Measurements from ENCODE around the gene TIMM13.
"Not testable (repeated sequence)": the region's sequence is repeated elsewhere in the genome, so short reads cannot be mapped to it uniquely, and the experiment has no call there.

The TIMM13 gene

DNA sequence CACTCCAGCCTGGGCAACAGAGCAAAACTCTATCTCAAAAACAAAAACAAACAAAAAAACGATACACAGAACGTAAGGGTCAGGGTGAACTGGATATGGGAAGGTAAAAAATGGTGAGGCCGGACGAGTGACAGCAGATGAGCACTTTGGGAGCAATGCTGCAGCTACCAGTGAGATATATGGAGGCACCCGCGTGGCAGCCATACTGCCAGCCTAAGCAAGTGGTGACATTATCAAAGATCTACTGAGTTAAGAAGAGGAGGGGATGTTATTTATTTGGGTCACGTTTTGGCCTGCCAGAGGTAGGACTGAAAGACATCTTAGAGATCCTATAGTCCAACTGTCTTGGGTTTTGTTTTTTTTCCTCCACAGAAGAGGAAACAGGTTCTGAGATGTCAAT lies 14.2 kb downstream of the TIMM13 start:
- DNase-seq: no peak

DNA sequence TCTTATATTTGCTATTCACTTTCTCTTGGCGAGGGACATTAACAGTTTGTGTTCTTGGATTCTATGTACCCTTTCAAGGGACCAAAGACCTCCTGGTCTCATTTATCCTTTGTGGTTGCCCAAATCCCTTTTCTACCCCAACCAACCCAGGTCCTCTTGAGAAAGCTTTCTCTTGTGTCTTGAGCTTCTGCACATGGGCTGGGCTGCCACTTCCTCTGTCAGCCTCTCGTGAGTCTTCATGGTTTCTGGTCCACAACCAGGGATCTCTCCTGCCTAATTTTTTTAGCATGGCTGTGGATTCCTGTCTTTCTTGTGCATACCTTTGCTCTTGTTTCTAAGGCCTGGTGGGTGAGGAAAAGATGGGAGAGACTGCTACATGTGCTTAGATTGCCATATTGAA lies 14.9 kb downstream of the TIMM13 start:
- no peak for DNase-seq

DNA sequence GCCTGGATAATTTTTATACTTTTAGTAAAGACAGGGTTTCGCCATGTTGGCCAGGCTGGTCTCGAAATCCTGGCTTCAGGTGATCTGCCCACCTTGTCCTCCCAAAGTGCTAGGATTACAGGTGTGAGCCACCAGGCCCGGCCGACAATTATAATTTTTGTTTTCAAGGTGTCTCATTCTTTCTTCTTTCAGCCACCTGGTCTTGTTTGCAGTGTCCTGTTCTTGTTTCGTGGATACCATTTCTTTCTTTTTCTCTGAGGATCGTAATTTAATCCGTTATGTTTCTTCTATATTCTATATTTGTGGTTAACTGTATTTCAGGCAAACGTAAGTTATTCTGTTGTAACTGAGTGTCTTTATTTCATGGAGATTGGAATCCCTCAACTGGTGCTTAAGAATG lies 15.7 kb downstream of the TIMM13 start:
- no peak for DNase-seq

DNA sequence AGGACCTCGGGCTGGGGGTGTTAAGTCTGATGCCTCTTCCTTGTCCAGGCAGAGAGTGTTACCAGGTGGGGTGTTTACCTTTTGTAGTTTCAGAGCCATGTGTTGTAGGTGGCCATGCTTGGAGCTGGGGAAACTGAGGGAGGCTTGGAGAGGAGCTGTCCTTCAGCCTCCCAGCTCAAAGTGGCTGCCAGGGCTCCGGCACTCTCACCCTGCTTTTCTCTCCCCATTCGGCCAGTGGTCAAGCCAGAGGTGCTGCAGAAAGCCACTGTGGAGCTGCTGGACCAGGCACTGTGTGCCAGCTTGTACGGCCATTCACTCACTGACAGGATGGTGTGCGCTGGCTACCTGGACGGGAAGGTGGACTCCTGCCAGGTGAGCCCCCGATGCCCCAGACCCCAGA lies 17.4 kb downstream of the TIMM13 start:
- no peak for DNase-seq

DNA sequence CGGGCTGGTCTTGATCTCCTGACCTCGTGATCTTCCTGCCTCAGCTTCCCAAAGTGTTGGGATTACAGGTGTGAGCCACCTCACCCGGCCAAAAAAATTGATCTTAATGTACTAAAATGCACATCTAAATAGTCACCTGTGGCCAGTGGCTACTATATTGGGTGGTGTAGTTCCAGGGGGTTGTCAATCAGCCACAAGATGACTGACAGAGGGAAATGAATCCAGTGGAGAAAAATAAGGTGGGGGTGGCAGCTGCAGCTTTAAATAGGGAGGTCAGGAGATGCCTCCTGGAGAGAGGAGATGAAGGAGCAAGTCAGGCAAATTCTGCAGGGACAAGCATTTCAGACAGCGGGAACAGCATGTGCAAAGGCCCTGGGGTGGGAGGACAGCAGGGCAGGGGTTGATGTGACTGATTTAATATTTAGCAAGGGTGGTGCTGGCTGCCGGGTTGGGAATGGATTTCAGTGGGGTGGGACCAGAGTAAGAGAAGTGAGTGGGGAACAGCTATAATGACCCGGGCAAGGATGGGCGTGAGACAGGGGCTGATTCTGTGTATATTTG lies 18.0 kb downstream of the TIMM13 start:
- no peak for DNase-seq

DNA sequence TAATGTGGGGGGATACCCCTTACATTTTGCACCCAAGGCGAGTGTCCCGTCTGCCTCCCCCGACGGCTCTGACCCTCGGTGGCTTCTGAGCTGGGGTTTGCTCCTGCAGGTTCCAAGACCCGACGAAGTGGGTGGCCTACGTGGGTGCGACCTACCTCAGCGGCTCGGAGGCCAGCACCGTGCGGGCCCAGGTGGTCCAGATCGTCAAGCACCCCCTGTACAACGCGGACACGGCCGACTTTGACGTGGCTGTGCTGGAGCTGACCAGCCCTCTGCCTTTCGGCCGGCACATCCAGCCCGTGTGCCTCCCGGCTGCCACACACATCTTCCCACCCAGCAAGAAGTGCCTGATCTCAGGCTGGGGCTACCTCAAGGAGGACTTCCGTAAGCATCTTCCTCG lies 19.1 kb downstream of the TIMM13 start:
- no peak for DNase-seq

DNA sequence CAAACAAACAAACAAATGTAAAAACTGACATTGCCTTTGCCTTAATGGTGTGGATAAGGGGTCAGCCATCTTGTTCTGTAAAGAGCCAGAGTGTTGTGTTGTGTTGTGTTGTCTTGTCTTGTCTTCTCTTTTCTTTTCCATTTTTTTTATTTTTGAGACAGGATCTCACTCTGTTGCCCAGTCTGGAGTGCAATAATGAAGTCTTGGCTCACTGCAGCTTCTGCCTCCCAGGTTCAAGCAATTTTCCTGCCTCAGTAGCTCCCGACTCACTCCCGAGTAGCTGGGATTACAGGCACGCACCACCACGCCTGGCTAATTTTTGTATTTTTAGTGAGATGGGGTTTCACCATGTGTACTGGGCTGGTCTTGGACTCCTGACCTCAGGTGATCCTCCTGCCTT lies 27.8 kb downstream of the TIMM13 start:
- DNase-seq: no peak

DNA sequence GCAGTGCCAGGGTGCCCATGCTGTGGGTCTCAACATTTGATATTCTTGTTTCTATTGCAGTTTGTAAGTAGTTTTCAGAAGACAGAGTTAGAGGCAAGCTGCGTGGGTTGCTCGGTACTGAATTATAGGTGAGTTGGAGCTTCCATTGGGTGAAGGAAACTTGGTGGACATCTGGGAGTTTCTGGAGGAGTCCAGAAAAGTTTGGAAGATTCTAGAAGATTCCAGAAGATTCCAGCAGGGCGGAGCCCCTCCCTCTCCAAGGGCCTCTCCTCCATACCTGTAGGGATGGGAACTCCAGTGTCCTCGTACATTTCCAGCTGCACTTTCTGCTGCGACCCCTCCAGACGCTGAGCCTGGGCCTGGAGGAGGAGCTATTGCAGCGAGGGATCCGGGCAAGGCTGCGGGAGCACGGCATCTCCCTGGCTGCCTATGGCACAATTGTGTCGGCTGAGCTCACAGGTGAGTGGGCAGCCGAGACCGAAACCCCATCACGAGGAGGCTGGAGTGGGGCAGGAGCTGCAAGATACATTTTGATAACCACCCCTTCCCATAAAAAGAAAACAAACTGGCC lies 28.6 kb downstream of the TIMM13 start:
- DNase-seq: no peak

DNA sequence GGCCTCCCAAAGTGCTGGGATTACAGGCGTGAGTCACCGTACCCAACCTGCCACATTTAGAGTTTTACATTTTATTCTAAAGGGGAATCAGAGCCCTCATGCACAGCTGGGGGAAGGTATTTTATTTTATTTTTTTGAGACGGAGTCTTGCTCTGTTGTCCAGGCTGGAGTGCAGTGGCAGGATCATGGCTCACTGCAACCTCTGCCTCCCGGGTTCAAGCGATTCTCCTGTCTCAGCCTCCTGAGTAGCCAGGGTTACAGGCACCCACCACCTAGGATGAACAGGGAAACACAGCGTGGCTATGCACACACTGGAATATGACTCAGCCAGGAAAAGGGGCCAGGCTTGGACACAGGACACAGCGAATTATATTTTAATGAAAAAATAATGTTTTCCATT lies 30.2 kb downstream of the TIMM13 start:
- not testable (repeated sequence) for DNase-seq

DNA sequence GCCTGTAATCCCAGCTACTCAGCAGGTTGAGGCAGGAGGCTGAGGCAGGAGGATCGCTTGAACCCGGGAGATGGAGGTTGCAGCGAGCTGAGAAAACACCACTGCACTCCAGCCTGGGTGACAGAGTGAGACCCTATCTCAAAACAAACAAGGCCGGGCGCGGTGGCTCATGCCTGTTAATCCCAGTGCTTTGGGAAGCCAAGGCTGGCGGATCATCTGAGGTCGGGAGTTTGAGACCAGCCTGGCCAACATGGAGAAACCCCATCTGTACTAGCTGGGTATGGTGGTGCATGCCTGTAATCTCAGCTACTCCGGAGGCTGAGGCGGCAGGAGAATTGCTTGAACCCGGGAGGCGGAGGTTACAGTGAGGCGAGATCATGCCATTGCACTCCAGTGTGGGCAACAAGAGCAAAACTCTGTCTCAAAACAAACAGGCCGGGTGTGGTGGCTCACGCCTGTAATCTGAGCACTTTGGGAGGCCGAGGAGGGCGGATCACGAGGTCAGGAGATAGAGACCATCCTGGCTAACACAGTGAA lies 32.0 kb downstream of the TIMM13 start:
- not testable (repeated sequence) for DNase-seq

DNA sequence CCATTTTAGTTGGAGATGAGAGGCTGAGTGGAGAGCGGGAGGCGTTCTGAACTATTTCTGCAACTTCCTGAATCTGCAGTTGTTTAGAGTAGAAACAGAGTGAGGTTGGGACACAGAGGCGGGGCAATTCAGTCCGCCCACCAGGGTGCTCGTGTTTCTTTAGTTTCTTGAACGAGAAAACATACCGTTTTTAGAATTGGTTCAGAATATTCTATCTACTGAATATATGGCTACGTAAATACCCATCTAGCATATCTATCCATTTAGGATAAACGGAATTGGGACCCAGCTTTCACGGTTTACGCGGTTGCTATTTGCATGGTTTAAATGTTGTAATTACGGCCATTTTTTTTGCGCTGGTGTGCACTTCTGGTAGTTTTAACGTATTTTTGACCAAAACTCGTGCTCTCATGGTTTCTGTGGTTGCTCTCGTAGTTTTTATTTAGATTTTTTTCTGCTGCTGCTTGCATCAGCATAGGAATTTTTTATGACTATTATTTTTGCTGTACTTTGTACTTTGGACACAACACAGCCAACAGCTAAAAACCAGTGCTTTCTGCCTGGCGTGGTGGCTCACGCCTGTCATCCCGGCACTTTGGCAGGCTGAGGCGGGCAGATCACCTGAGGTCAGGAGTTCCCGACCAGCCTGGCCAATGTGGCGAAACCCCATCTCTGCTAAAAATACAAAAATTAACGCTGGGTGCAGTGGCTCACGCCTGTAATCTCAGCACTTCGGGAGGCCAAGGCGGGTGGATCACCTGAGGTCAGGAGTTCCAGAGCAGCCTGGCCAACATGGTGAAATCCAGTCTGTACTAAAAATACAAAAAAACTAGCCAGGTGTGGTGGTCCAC lies 32.7 kb downstream of the TIMM13 start:
- no peak for DNase-seq

DNA sequence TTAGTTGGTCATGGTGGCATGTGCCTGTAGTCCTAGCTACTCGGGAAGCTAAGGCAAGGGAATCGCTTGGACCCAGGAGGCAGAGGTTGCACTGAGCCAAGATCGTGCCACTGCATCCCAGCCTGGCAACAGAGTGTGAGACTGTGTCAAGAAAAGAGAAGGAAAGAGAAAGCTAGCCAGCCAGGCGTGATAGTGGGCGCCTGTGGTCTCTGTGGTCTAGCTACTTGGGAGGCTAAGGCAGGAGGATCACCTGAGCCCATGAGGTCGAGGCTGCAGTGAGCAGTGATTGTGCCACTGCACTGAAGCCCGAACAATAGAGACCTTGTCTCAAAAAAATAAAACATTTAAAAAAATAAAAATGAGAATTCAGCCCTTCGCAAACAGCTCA lies 33.3 kb downstream of the TIMM13 start:
- DNase-seq: no peak

DNA sequence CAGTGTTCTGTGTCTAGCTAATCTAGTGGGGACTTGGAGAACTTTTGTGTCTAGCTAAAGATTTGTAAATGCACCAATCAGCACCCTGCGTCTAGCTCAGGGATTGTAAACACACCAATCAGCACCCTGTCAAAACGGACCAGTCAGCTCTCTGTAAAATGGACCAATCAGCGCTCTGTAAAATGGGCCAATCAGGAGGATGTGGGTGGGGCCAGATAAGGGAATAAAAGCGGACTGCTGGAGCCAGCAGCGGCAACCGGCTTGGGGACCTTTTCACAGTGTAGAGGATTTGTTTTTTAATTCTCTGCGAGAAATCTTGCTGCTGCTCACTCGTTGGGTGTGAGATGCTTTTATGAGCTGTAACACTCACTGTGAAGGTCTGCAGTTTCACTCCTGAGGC lies 34.5 kb downstream of the TIMM13 start:
- not testable (repeated sequence) for DNase-seq

DNA sequence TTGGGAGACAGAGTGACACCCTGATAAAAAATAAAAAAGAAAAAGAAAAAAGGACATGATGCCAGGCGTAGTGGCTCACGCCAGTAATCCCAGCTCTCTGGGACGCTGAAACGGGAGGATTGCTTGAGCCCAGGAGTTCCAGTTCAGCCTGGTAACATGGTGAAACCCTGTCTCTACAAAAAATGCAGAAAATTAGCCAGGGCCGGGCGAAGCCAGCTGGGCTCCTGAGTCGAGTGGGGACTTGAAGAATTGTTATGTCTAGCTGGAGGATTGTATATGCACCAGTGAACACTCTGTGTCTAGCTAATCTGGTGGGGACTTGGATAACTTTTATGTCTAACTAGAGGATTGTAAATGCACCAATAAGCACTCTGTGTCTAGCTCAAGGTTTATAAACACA lies 35.0 kb downstream of the TIMM13 start:
- no peak for DNase-seq

DNA sequence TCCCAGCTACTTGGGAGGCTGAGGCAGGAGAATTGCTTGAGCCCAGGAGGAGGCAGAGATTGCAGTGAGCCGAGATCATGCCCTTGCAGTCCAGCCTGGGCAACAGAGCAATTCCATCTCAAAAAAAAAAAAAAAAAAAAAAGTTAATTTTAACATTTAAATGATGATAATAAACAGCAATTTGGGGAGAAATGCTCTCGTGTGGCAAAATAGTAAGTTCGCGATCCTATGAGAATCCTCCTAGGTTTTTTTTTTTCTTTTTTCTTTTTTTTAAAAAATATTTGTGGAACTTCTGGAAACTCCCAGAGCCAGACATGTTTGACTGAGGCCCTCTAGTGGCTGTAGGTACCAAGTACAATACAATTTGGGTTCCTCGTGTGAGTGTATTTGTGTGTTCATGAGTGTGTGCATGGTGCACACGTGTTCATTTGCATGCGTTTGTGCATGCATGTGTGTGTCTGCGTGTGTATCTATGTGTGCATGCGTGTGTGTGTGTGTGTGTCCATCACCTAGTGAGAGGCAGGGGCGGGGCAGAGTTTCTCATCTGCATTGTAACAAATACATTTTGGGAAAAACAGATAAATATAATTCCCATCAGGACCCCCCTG lies 36.2 kb downstream of the TIMM13 start:
- DNase-seq: peak; percentile 69 to 72

DNA sequence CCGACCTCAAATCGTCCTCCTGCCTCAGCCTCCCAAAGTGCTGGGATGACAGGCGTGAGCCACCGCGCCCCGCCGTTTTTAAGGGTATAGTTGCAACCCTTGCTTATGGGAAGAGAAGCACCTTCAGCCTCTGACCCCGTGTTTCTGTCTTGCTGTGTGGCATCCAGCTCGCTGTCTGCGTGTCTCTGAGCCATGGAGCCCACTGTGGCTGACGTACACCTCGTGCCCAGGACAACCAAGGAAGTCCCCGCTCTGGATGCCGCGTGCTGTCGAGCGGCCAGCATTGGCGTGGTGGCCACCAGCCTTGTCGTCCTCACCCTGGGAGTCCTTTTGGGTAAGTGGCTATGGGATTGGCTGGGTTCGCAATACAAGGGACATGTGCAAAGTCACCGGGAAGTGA lies 37.8 kb downstream of the TIMM13 start:
- no peak for DNase-seq

DNA sequence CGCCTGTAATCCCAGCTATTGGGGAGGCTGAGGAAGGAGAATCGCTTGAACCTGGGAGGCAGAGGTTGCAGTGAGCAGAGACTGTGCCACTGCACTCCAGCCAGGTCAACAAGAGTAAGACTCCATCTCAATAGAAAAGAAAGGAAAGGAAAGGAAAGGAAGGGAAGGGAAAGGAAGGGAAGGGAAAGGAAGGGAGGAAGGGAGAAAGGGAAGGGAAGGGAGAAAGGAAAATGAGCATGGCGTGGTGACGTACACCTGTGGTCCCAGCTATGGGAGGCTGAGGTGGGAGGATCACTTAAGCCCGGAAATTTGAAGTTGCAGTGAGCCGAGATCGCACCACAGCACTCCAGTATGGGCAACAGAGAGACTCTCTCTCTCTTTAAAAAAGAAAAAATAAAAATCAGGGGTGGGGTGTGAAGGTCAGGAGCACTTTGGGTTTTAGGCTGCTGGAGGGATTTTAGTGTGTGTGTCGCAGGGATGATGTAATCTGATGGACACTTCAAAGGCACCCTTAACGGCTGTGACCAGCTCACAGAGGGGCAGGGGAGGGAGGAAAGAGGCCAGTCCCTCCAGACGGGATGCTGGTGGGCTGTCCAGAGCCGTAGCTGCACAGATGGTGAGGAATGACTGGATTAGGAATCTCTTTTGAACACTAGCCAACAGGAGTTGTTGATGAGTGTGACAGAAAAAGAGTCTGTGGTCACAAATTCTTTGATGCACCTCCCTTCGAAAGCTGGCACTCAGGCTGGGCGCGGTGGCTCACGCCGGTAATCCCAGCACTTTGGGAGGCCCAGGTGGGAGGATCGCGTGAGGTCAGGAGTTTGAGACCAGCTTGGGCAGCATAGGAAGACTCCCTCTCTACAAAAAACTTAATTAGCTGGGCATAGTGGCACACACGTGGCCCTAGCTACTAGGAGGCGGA lies 39.8 kb downstream of the TIMM13 start:
- no peak for DNase-seq

DNA sequence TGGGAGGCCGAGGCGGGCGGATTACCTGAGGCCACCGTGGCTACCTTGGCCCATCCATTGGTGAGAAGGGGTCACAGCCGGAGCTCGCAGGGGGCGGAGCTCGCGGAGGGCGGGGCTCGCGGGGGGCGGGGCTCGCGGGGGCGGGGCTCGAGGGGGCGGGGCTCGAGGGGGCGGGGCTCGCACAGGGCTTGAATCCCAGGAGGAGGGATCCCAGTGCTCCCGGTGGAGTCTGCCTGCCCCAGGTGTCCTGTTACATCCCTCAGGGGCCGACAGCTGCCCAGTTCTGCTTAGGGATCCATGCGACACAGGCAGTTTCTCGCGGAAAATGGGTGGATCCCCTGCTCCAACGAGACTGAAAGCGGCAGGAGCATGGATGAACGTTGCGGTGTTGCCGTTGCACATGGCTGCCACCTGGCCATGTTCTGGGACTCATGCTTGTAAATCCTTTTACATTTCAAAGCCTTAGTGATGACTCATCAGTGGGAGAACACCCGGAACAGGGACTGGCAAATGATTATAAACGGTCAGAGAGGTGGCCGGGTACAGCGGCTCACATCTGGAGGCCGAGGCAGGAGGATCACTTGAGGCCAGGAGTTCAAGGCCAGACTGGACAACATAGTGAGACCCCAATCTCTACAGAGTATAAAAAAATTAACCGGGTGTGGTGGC lies 42.2 kb downstream of the TIMM13 start:
- peak; percentile 61 to 74 for DNase-seq

DNA sequence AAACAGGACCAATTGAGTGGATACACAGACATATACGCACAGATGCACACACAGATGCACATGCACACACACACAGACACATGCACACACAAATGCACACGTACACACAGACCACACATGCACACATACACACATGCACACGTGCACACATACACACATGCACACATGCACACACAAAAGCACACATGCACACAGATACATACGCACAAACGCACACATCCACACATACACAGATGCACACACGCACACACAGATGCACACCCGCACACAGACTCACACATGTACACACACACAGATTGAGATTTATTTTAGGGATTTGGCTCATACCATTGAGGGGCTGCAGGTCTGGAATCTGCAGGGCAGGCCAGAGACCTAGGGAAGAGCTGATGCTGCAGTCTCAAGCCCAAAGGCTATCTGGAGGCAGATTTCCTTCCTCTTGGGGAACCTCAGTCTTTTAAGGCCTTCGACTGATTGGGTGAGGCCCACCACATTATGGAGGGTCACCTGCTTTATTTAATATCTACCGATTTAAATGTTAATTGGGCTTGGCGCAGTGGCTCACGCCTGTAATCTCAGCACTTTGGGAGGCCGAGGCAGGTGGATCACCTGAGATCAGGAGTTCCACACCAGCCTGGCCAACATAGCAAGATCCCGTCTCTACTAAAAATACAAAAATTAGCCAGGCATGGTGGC lies 44.7 kb downstream of the TIMM13 start:
- no peak for DNase-seq

DNA sequence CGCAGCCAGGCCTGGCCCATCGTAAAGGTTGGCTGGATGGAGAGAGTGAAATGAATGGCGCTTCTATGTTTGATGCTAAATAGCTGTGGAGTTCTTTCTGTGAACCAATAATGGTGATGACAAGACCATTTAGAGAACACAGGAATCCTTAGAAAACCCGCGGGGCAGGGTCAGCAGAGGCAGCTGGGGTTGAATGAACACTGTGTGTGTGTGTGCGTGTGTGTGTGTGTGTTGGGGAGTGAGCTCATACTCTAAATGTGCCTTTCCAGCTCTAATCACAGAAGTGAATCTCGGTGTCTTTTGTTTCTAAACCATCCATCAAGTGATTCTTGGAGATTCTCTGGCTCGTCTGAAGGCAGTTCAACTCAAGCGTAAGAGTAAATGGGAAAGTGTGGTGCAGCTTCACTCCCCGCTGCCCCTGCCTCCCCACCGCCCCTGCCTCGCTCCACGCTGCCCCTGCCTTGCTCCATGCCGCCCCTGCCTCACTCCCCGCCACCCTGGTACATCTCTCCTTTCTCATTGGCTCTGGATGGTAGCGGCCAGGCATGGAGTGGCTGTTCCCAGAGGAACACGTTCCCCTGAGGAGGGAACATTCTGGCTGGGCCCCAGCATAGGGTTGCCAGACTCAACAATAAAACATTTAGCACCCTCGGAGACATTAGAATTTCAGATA lies 46.1 kb downstream of the TIMM13 start:
- no peak for DNase-seq

DNA sequence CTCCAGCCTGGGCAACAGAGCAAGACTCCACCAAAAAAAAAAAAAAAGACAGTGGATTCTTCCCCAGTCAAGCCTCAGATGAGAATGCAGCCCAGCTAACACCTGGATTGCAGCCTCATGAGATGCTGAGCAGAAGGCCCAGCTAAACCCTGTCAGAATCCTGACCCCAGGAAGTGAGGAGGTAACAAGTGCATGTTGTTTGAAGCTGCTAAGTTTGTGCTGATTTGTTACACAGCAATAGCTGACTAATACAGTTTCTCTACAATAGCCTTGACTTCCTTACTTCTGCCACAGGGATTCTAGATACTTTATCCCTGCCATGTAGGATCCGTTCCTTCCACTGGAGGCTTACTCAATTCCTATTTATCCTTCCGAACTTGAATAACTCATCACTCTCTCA lies 46.8 kb downstream of the TIMM13 start:
- no peak for DNase-seq

Data from NCI-H2081 (cell line).